HCT116 (cell line): ENCODE results near the gene CRISP1. TPM values are rescaled to one million over a fixed set of nuclear protein-coding genes. Genes with fewer than 3 reads are reported as not detected.

ENCODE experiments used
- ATAC-seq: fragments of 200-7000 bp; cut with Tn5 transposase; 2 replicates; pipeline ENCODE4 v1.9.1; 2020; ENCODE audit warnings: mild to moderate bottlenecking, moderate library complexity
- BruUV-seq: library from RNA; stranded (reverse); fragments of 400-500 nt; replicated peaks from 2 replicates; lab custom pipeline; 2021; lab: Mats Ljungman, UMichigan
- CTCF ChIA-PET: fragments of 300-600 bp; sonication (Branson Sonifier 250); formaldehyde crosslinking; loops from one replicate; lab custom pipeline; 2021; ENCODE audit warnings: antibody characterized with exemption; lab: Charles Lee
- POLR2A ChIA-PET: fragments of 300-600, 350-600 bp; sonication (Branson Sonifier 250); formaldehyde crosslinking; loops from one replicate; lab custom pipeline; 2021; ENCODE audit warnings: antibody characterized with exemption; lab: Charles Lee
- RAD21 ChIA-PET, 2 experiments: fragments of 300-600 bp; sonication (Branson Sonifier 250); formaldehyde crosslinking; loops; one replicate each; lab custom pipeline; 2023; ENCODE audit warnings: low total read pairs in 2 of 2; ENCODE audit not compliant: uncharacterized antibody in 2 of 2, unreplicated experiment in 2 of 2, low non-redundant PET in 1 of 2; lab: Charles Lee
- DNase-seq: peaks from one replicate; pipeline ENCODE4 v3.0.0-alpha.2; 2010; ENCODE audit warnings: low read depth, low spot score
- H2AFZ ChIP-seq: fragments of 200-600 bp; shearing (Covaris generic), sonication (generic); 2 replicates; pipeline ENCODE4 v1.6.1; 2017; ENCODE audit warnings: low read depth, mixed run types, mixed read lengths, antibody characterized with exemption, low read length; ENCODE audit not compliant: poor library complexity, severe bottlenecking
- H3K27ac ChIP-seq: 2 replicates; pipeline ENCODE4 v1.5.1; 2012; ENCODE audit warnings: low read depth, low read length
- H3K27me3 ChIP-seq: fragments of 200-600 bp; sonication (generic); 2 replicates; pipeline ENCODE4 v1.6.1; 2016; ENCODE audit warnings: mixed run types, low read length, mixed read lengths; ENCODE audit not compliant: insufficient read depth
- H3K36me3 ChIP-seq, 2 experiments: fragments of 200-500 bp in 1 of 2; fragments of 200-600 bp in 1 of 2; sonication (Bioruptor generic) in 1 of 2; sonication (generic) in 1 of 2; 2 replicates each; pipeline versions ENCODE4 v1.5.1 to v1.6.1; 2014 to 2016; ENCODE audit warnings: low read length in 2 of 2, inconsistent platforms in 1 of 2, mixed read lengths in 1 of 2, mixed run types in 1 of 2; ENCODE audit not compliant: insufficient read depth in 2 of 2, control insufficient read depth in 1 of 2
- H3K4me1 ChIP-seq, 2 experiments: fragments of 200-600 bp in 1 of 2; sonication (generic) in 1 of 2; 2 replicates each; pipeline versions ENCODE4 v1.5.1 to v1.6.1; 2012 to 2017; ENCODE audit warnings: low read length in 2 of 2, inconsistent platforms in 1 of 2, mild to moderate bottlenecking in 1 of 2, mixed read lengths in 1 of 2, mixed run types in 1 of 2, moderate library complexity in 1 of 2; ENCODE audit not compliant: insufficient read depth in 2 of 2, control insufficient read depth in 1 of 2
- H3K4me2 ChIP-seq: fragments of 200-600 bp; sonication (generic); 2 replicates; pipeline ENCODE4 v1.6.1; 2017; ENCODE audit warnings: mixed run types, low read length, mixed read lengths
- H3K4me3 ChIP-seq, 2 experiments: fragments of 200-600 bp in 1 of 2; sonication (generic) in 1 of 2; replicated peaks in 1 of 2; 2 replicates each; pipeline ENCODE4 v1.5.1; 2011 to 2016; ENCODE audit warnings: low read length in 2 of 2, control low read depth in 1 of 2, low read depth in 1 of 2, mild to moderate bottlenecking in 1 of 2, mixed read lengths in 1 of 2, mixed run types in 1 of 2
- H3K79me2 ChIP-seq: fragments of 200-600 bp; sonication (generic); 2 replicates; pipeline ENCODE4 v1.6.1; 2017; ENCODE audit warnings: mild to moderate bottlenecking, mixed run types, low read length, moderate library complexity, mixed read lengths; ENCODE audit not compliant: insufficient read depth
- H3K9ac ChIP-seq: fragments of 200-600 bp; sonication (generic); 2 replicates; pipeline ENCODE4 v1.6.1; 2016; ENCODE audit warnings: low read length, mixed read lengths
- H3K9me2 ChIP-seq: fragments of 200-600 bp; sonication (generic), shearing (Covaris generic); 2 replicates; pipeline ENCODE4 v1.6.1; 2017; ENCODE audit warnings: mixed run types, mild to moderate bottlenecking, moderate library complexity; ENCODE audit not compliant: insufficient read depth
- H3K9me3 ChIP-seq, 2 experiments: fragments of 200-500 bp in 1 of 2; fragments of 200-600 bp in 1 of 2; sonication (Bioruptor generic) in 1 of 2; sonication (generic) in 1 of 2; 2 replicates each; pipeline ENCODE4 v1.6.1; 2014 to 2017; ENCODE audit warnings: low read length in 2 of 2, mixed read lengths in 2 of 2, inconsistent platforms in 1 of 2, low read depth in 1 of 2, mild to moderate bottlenecking in 1 of 2, mixed run types in 1 of 2, moderate library complexity in 1 of 2; ENCODE audit not compliant: control insufficient read depth in 1 of 2, insufficient read depth in 1 of 2
- H4K20me1 ChIP-seq: fragments of 200-600 bp; sonication (generic), shearing (Covaris generic); 2 replicates; pipeline ENCODE4 v1.6.1; 2017; ENCODE audit warnings: mixed run types, mild to moderate bottlenecking, moderate library complexity; ENCODE audit not compliant: insufficient read depth
- CBX3 ChIP-seq: IDR thresholded peaks from 2 replicates; pipeline ENCODE4 v1.6.1; 2012; ENCODE audit warnings: low read depth
- RAD21 ChIP-seq: IDR thresholded peaks from 2 replicates; pipeline ENCODE4 v1.6.1; 2012; ENCODE audit warnings: low read depth, mild to moderate bottlenecking
- intact Hi-C: fragments of 100-400 bp; cut with micrococcal nuclease; formaldehyde crosslinking; loops from 2 replicates; pipeline ENCODE4 v1.10.0; 2022
- total RNA-seq: library from RNA; stranded (reverse); gene quantifications from one replicate; pipeline ENCODE4 v1.2.1, GENCODE V29; 2021; ENCODE audit not compliant: unreplicated experiment
- TF ChIP-seq, protein P1 (sequence below): IDR thresholded peaks from 2 replicates; pipeline ENCODE4 v1.6.1; 2012; ENCODE audit warnings: low read depth
- TF ChIP-seq, protein P2 (sequence below), 3 experiments: fragments of 200-600 bp in 1 of 3; sonication (generic) in 1 of 3; IDR thresholded peaks in 2 of 3; conservative IDR thresholded peaks in 1 of 3; 2 replicates each; pipeline ENCODE4 v1.5.1; 2012 to 2017; ENCODE audit warnings: low read depth in 2 of 3, low read length in 2 of 3, antibody characterized with exemption in 1 of 3, borderline replicate concordance in 1 of 3, control low read depth in 1 of 3, mild to moderate bottlenecking in 1 of 3, mixed read lengths in 1 of 3, mixed run types in 1 of 3, moderate library complexity in 1 of 3; ENCODE audit not compliant: insufficient read depth in 1 of 3
- TF ChIP-seq, protein P3 (sequence below): IDR thresholded peaks from 2 replicates; pipeline ENCODE4 v1.6.1; 2011; ENCODE audit warnings: mild to moderate bottlenecking, low read length, moderate library complexity; ENCODE audit not compliant: insufficient replicate concordance; ENCODE audit errors: extremely low read depth

The CRISP1 gene
- total RNA-seq, 1 experiment from 2014 or later: not detected

DNA sequence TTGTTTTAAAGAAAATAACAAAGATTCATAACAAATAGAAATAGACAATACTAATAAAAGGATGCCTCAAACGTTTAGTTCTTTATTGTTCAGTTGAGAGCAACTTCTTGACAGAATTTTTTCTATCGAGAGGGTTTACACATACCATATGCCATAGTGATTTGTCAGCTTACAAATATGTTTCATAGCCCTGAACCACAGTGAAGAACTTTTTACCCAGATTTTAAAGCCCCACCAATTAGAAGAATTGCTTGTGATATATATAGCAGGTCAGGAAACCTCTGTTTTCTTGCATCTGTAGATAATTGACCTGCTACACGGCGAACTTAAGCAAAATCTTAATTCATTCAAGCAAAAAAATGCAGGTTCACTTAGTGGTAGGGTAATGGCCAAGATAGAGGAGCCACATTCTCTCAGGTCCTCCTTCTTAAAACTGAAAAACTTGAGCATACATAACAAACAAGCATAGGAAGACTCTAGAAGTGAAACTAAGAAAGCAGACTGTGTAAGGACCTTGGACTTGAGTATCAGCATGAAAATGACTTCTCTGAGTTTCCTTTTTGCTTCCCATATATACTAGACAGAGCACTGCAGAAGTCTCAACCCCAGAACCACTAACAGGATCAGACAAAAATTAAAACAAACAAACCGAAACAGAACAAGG, 39.5 kb downstream of the CRISP1 start:
- intact Hi-C loops: no loop called here
- Histone ChIP-seq H4K20me1 (no peaks in the 10 kb centered on the region), H3K9me2 (no peaks in the 10 kb centered on the region), H3K27ac (no peak overlapping the region), H2AFZ (no peak overlapping the region), H3K4me1 (no peaks in the 10 kb centered on the region), H3K9ac (no peak overlapping the region), H3K4me3 (no peak overlapping the region), H3K27me3 (no peaks in the 10 kb centered on the region), H3K9me3 (no peaks in the 10 kb centered on the region), H3K79me2 (no peaks in the 10 kb centered on the region), H3K4me2 (no peak overlapping the region), H3K36me3 (no peaks in the 10 kb centered on the region)
- POLR2A ChIA-PET: no interaction called here
- no TSS peak for BruUV-seq
- DNase-seq: no peak
- TF ChIP-seq, protein P1, sequence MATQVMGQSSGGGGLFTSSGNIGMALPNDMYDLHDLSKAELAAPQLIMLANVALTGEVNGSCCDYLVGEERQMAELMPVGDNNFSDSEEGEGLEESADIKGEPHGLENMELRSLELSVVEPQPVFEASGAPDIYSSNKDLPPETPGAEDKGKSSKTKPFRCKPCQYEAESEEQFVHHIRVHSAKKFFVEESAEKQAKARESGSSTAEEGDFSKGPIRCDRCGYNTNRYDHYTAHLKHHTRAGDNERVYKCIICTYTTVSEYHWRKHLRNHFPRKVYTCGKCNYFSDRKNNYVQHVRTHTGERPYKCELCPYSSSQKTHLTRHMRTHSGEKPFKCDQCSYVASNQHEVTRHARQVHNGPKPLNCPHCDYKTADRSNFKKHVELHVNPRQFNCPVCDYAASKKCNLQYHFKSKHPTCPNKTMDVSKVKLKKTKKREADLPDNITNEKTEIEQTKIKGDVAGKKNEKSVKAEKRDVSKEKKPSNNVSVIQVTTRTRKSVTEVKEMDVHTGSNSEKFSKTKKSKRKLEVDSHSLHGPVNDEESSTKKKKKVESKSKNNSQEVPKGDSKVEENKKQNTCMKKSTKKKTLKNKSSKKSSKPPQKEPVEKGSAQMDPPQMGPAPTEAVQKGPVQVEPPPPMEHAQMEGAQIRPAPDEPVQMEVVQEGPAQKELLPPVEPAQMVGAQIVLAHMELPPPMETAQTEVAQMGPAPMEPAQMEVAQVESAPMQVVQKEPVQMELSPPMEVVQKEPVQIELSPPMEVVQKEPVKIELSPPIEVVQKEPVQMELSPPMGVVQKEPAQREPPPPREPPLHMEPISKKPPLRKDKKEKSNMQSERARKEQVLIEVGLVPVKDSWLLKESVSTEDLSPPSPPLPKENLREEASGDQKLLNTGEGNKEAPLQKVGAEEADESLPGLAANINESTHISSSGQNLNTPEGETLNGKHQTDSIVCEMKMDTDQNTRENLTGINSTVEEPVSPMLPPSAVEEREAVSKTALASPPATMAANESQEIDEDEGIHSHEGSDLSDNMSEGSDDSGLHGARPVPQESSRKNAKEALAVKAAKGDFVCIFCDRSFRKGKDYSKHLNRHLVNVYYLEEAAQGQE: no peak
- TF ChIP-seq CBX3 (no peak), RAD21 (no peak)
- TF ChIP-seq, protein P2, sequence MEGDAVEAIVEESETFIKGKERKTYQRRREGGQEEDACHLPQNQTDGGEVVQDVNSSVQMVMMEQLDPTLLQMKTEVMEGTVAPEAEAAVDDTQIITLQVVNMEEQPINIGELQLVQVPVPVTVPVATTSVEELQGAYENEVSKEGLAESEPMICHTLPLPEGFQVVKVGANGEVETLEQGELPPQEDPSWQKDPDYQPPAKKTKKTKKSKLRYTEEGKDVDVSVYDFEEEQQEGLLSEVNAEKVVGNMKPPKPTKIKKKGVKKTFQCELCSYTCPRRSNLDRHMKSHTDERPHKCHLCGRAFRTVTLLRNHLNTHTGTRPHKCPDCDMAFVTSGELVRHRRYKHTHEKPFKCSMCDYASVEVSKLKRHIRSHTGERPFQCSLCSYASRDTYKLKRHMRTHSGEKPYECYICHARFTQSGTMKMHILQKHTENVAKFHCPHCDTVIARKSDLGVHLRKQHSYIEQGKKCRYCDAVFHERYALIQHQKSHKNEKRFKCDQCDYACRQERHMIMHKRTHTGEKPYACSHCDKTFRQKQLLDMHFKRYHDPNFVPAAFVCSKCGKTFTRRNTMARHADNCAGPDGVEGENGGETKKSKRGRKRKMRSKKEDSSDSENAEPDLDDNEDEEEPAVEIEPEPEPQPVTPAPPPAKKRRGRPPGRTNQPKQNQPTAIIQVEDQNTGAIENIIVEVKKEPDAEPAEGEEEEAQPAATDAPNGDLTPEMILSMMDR (IDR thresholded peaks at IDR 0.05 in 2 of 3, conservative IDR thresholded peaks at IDR 0.05 in 1 of 3; ENCODE audit: borderline replicate concordance in 1 of 3, insufficient read depth in 1 of 3, low read depth in 2 of 3, low read length in 2 of 3): no peak
- TF ChIP-seq, protein P3, sequence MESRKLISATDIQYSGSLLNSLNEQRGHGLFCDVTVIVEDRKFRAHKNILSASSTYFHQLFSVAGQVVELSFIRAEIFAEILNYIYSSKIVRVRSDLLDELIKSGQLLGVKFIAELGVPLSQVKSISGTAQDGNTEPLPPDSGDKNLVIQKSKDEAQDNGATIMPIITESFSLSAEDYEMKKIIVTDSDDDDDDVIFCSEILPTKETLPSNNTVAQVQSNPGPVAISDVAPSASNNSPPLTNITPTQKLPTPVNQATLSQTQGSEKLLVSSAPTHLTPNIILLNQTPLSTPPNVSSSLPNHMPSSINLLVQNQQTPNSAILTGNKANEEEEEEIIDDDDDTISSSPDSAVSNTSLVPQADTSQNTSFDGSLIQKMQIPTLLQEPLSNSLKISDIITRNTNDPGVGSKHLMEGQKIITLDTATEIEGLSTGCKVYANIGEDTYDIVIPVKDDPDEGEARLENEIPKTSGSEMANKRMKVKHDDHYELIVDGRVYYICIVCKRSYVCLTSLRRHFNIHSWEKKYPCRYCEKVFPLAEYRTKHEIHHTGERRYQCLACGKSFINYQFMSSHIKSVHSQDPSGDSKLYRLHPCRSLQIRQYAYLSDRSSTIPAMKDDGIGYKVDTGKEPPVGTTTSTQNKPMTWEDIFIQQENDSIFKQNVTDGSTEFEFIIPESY: no peak
- RAD21 ChIA-PET: no interaction called here
- CTCF ChIA-PET: no interaction called here
- ATAC-seq: no peak
